HepG2 (cell line): ENCODE measurements around the gene LGI4. TPM values are rescaled to one million over a fixed set of nuclear protein-coding genes. Genes with fewer than 3 reads are reported as not detected.

Source experiments
- ATAC-seq: fragments of 200-7000 bp; cut with Tn5 transposase; 3 replicates; pipeline ENCODE4 v1.9.1; 2020; ENCODE audit warnings: mild to moderate bottlenecking, moderate library complexity
- BruUV-seq: library from RNA; stranded (reverse); fragments of 400-500 nt; replicated peaks from 2 replicates; lab custom pipeline; 2021; lab: Mats Ljungman, UMichigan
- CTCF ChIA-PET: fragments of 300-600 bp; formaldehyde crosslinking; extraction: SDS; loops from one replicate; lab custom pipeline; 2021; ENCODE audit warnings: low total read pairs, inconsistent platforms, low intra/inter-chr PET ratio; lab: Yijun Ruan, JAX
- POLR2A ChIA-PET: fragments of 350-600 bp; sonication (Branson Sonifier 250); formaldehyde crosslinking; loops from one replicate; lab custom pipeline; 2020; ENCODE audit warnings: antibody characterized with exemption, inconsistent platforms; lab: Yijun Ruan, JAX
- DNase-seq: peaks from one replicate; pipeline ENCODE4 v3.0.0-alpha.2; 2015; ENCODE audit warnings: low spot score
- FAIRE-seq: peaks from 3 replicates; lab custom pipeline; 2011; peaks lifted over from hg19 to GRCh38; lab: Jason Lieb, UNC
- H2AFZ ChIP-seq: one replicate; pipeline ENCODE4 v1.6.1; 2011; ENCODE audit warnings: low read length, inconsistent platforms
- H3K27ac ChIP-seq: fragments of 300-600 bp; 3 replicates; pipeline ENCODE4 v1.8.0; 2011; ENCODE audit warnings: mixed run types, mild to moderate bottlenecking, mixed read lengths, low read length, inconsistent platforms; ENCODE audit not compliant: insufficient read depth; ENCODE audit errors: extremely low read length
- H3K27me3 ChIP-seq, 2 experiments: fragments of 200-600 bp in 1 of 2; 2 replicates in 1 of 2; 3 replicates in 1 of 2; pipeline versions ENCODE4 v1.6.0 to v1.8.0; 2011; ENCODE audit warnings: low read length in 2 of 2, mild to moderate bottlenecking in 2 of 2, moderate library complexity in 2 of 2, inconsistent platforms in 1 of 2; ENCODE audit not compliant: insufficient read depth in 2 of 2, control insufficient read depth in 1 of 2
- H3K36me3 ChIP-seq, 2 experiments: fragments of 200-600 bp in 1 of 2; replicated peaks in 1 of 2; 2 replicates in 1 of 2; 3 replicates in 1 of 2; pipeline versions ENCODE4 v1.5.1 to v1.8.0; 2011; ENCODE audit warnings: low read length in 2 of 2, inconsistent platforms in 1 of 2; ENCODE audit not compliant: insufficient read depth in 2 of 2, control insufficient read depth in 1 of 2
- H3K4me1 ChIP-seq: 2 replicates; pipeline ENCODE4 v1.5.1; 2012; ENCODE audit warnings: low read length, inconsistent platforms; ENCODE audit not compliant: insufficient read depth
- H3K4me2 ChIP-seq: 2 replicates; pipeline ENCODE4 v1.6.0; 2011; ENCODE audit warnings: low read depth, low read length, inconsistent platforms
- H3K4me3 ChIP-seq, 3 experiments: fragments of 200-600 bp in 1 of 3; sonication (generic), shearing (Covaris generic) in 1 of 3; replicated peaks in 1 of 3; 2 replicates each; pipeline ENCODE4 v1.5.1; 2011 to 2016; ENCODE audit warnings: low read length in 3 of 3, inconsistent platforms in 2 of 3, low read depth in 2 of 3, mild to moderate bottlenecking in 2 of 3, control low read depth in 1 of 3, mixed read lengths in 1 of 3; ENCODE audit not compliant: insufficient read depth in 1 of 3
- H3K79me2 ChIP-seq: one replicate; pipeline ENCODE4 v1.6.1; 2011; ENCODE audit warnings: low read length, inconsistent platforms; ENCODE audit not compliant: insufficient read depth
- H3K9ac ChIP-seq: 2 replicates; pipeline ENCODE4 v1.6.0; 2011; ENCODE audit warnings: mild to moderate bottlenecking, low read depth, low read length, inconsistent platforms; ENCODE audit not compliant: insufficient read depth
- H3K9me3 ChIP-seq: 2 replicates; pipeline ENCODE4 v1.5.1; 2012; ENCODE audit warnings: mild to moderate bottlenecking, low read length
- H4K20me1 ChIP-seq: 2 replicates; pipeline ENCODE4 v1.6.0; 2011; ENCODE audit warnings: inconsistent platforms, mild to moderate bottlenecking, low read length, moderate library complexity; ENCODE audit not compliant: insufficient read depth
- ADNP ChIP-seq: sonication (generic); formaldehyde crosslinking; IDR thresholded peaks from 2 replicates; pipeline ENCODE4 v1.4.0; 2020; ENCODE audit warnings: missing genetic modification reagents
- CAMTA2 ChIP-seq: sonication (generic); formaldehyde crosslinking; IDR thresholded peaks from 2 replicates; pipeline ENCODE4 v1.4.0; 2020; ENCODE audit warnings: mild to moderate bottlenecking, missing genetic modification reagents, borderline replicate concordance
- ERF ChIP-seq: IDR thresholded peaks from 2 replicates; pipeline ENCODE4 v1.6.1; 2018; ENCODE audit warnings: missing biosample characterization, missing genetic modification reagents
- ETV5 ChIP-seq: IDR thresholded peaks from 2 replicates; pipeline ENCODE4 v1.6.1; 2018; ENCODE audit warnings: missing biosample characterization, missing genetic modification reagents, inconsistent platforms, borderline replicate concordance
- GATAD2A ChIP-seq: IDR thresholded peaks from 2 replicates; pipeline ENCODE4 v1.6.1; 2016
- ISL2 ChIP-seq: sonication (generic); formaldehyde crosslinking; IDR thresholded peaks from 2 replicates; pipeline ENCODE4 v1.5.0; 2020; ENCODE audit warnings: missing genetic modification reagents
- MIER2 ChIP-seq: IDR thresholded peaks from 2 replicates; pipeline ENCODE4 v1.6.1; 2016; ENCODE audit warnings: missing biosample characterization, missing genetic modification reagents
- NRL ChIP-seq: sonication (generic); formaldehyde crosslinking; IDR thresholded peaks from 2 replicates; pipeline ENCODE4 v1.5.0; 2020; ENCODE audit warnings: missing genetic modification reagents, mild to moderate bottlenecking, moderate library complexity, borderline replicate concordance
- RARA ChIP-seq: IDR thresholded peaks from 2 replicates; pipeline ENCODE4 v1.6.1; 2016; ENCODE audit warnings: missing genetic modification reagents, missing compliant biosample characterization
- RFX5 ChIP-seq: IDR thresholded peaks from 2 replicates; pipeline ENCODE4 v1.6.1; 2011; ENCODE audit warnings: low read depth, low read length, improper control_type of control experiment
- SAP130 ChIP-seq: IDR thresholded peaks from 2 replicates; pipeline ENCODE4 v1.6.1; 2016; ENCODE audit warnings: low read depth
- SRSF1 ChIP-seq: fragments of 200-400 bp; formaldehyde crosslinking; optimal IDR thresholded peaks from 2 replicates; pipeline ENCODE3; 2017; ENCODE audit warnings: mild to moderate bottlenecking, low read depth, low read length, moderate library complexity
- U2AF1 ChIP-seq: fragments of 200-400 bp; formaldehyde crosslinking; optimal IDR thresholded peaks from 2 replicates; pipeline ENCODE3; 2017; ENCODE audit warnings: mild to moderate bottlenecking, low read depth, low read length
- ZNF124 ChIP-seq: sonication (generic); formaldehyde crosslinking; IDR thresholded peaks from 2 replicates; pipeline ENCODE4 v1.4.0; 2020; ENCODE audit warnings: missing genetic modification reagents
- ZNF207 ChIP-seq: fragments of 450-650 bp; IDR thresholded peaks from 2 replicates; pipeline ENCODE4 v1.6.1; 2016; ENCODE audit warnings: antibody characterized with exemption, borderline replicate concordance
- ZNF441 ChIP-seq: sonication (generic); formaldehyde crosslinking; IDR thresholded peaks from 2 replicates; pipeline ENCODE4 v1.7.0; 2021; ENCODE audit warnings: missing genetic modification reagents, borderline replicate concordance
- ZNF468 ChIP-seq: sonication (generic); formaldehyde crosslinking; IDR thresholded peaks from 2 replicates; pipeline ENCODE4 v1.8.0; 2022; ENCODE audit warnings: mild to moderate bottlenecking, moderate library complexity, missing genetic modification reagents
- ZNF484 ChIP-seq: sonication (generic); formaldehyde crosslinking; IDR thresholded peaks from 2 replicates; pipeline ENCODE4 v1.5.1; 2020; ENCODE audit warnings: mild to moderate bottlenecking, low read depth, missing genetic modification reagents, borderline replicate concordance
- ZNF567 ChIP-seq: sonication (generic); formaldehyde crosslinking; IDR thresholded peaks from 2 replicates; pipeline ENCODE4 v1.8.1; 2023; ENCODE audit warnings: mild to moderate bottlenecking, missing genetic modification reagents, borderline replicate concordance
- ZNF572 ChIP-seq: sonication (generic); formaldehyde crosslinking; IDR thresholded peaks from 2 replicates; pipeline ENCODE4 v1.5.1; 2020; ENCODE audit warnings: mild to moderate bottlenecking, missing genetic modification reagents
- ZSCAN12 ChIP-seq: sonication (generic); formaldehyde crosslinking; IDR thresholded peaks from 2 replicates; pipeline ENCODE4 v1.9.0; 2021; ENCODE audit warnings: mild to moderate bottlenecking, missing genetic modification reagents
- WGBS: methylation state at CpG from one replicate; pipeline ENCODE4 v1.1.6; 2017; ENCODE audit warnings: low lambda C conversion rate; 5-methylcytosine and 5-hydroxymethylcytosine counted together
- in situ Hi-C: cut with HindIII; loops from 2 replicates; pipeline ENCODE4 v1.10.0; 2017; ENCODE audit warnings: low pct_unique_long_range_greater_than_20kb; ENCODE audit not compliant: extremely low pct_ligation_motif_present
- intact Hi-C: fragments of 100-400 bp; cut with micrococcal nuclease; formaldehyde crosslinking; loops from one replicate; pipeline ENCODE4 v1.10.0; 2022; ENCODE audit not compliant: unreplicated experiment
- polyA plus RNA-seq, 8 experiments: library from polyadenylated mRNA; depleted of rRNA in 3 of 8; stranded (reverse) in 7 of 8; unstranded in 1 of 8; fragments of >200 nt; fragmentation: Illumina TruSeq in 4 of 8; extraction: Trizol in 4 of 8; gene quantifications; 2 replicates each; pipeline versions ENCODE4 v1.2.1 to v1.2.3, GENCODE V29; 2011 to 2016; ENCODE audit warnings: low read depth in 4 of 8, missing spikeins in 1 of 8, mixed read lengths in 1 of 8; ENCODE audit not compliant: insufficient read depth in 1 of 8
- total RNA-seq, 5 experiments: library from RNA; depleted of rRNA; stranded (reverse); fragments of >200 nt; fragmentation: Illumina TruSeq; extraction: Trizol; gene quantifications; 2 replicates each; pipeline ENCODE4 v1.2.3, GENCODE V29; 2016; ENCODE audit warnings: low read depth in 1 of 5
- TF ChIP-seq, protein P1 (sequence below): sonication (generic); formaldehyde crosslinking; IDR thresholded peaks from 2 replicates; pipeline ENCODE4 v1.4.0; 2020; ENCODE audit warnings: mild to moderate bottlenecking, missing genetic modification reagents, borderline replicate concordance
- TF ChIP-seq, protein P2 (sequence below): sonication (generic); formaldehyde crosslinking; IDR thresholded peaks from 2 replicates; pipeline ENCODE4 v1.4.0; 2020; ENCODE audit warnings: missing genetic modification reagents

LGI4 gene
- total and polyA plus RNA-seq, 2 of the 13 experiments (the other 11 are each of a cell fraction or from before 2014, with no cell fraction given): 2.8 TPM; not detected in 1

DNA sequence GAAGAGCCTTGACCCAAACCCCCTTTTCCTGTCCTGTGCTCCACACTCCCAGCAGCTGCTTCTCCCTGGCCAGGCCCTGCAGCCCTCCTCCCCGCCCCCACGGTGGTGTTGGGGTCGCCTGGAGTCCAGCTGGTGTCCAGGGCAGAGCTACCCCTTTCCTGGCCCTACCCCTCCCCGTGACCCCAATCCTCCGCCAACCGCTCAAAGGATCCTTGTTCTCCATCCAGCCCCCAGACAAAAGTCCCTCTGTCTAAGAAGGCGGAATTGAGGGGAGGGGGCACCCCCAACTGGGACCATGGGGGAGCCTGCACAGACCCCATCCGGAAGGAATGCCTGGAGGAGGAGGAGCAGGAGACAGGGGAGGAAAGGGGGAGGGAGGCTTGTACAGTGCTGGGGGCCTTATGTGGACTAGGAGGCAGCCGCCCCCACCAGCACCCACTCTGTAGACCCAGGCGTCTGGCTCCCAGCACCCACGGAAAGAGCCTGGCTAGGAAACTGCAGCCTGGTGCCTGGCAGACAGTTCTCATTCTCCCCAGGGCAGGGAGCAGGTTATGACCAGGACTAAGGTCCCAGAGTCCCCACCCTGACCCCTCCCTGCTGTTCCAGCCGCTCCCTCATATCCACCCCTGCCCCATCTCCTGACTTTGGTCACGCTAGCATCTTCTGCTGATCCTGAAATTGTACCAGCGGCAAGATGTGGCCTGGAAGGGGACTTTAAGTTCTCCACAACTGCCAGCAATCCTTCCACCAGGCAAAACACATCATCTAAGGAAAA lies 19.5 kb downstream of the LGI4 start, which contains the start of gene FXYD3:
Gene FXYD3 (plus strand): TSS at position 647 of the 775 bp plus-strand sequence. CDS start 3,554 bp downstream, outside the sequence.
- in situ Hi-C loops: no loop called here
- FAIRE-seq (no peak), ATAC-seq (peak; percentile 29), DNase-seq (no peak)
- no peaks in the 10 kb centered on the region for H4K20me1 ChIP-seq
- 0 out of 5 replicates have a peak, but pooled peaks cover 0 to 6% of the 10 kb centered on the region in 2 experiments for H3K27me3 ChIP-seq
- BruUV-seq: no TSS peak
- no peaks in the 10 kb centered on the region for H3K79me2 ChIP-seq
- H3K9ac ChIP-seq: 0 out of 2 replicates have a peak within 1 kb of the TSS, but pooled peaks have one; percentile 3
- CTCF ChIA-PET: interaction anchor here (1.9 kb wide), 1 partner anchor 20 kb away, joined by 11 read pairs; the partner anchor contains the start of gene LGI4
- H3K4me2 ChIP-seq: peak within 1 kb of the TSS; percentile 72
- no peak within 1 kb of the TSS for H2AFZ ChIP-seq
- WGBS: 38% methylated on average over 11 of the region's 14 CpGs
- H3K9me3 ChIP-seq: no peaks in the 10 kb centered on the region
- POLR2A ChIA-PET: no interaction called here
- peaks cover 94% of the 10 kb centered on the region for H3K4me1 ChIP-seq
- H3K27ac ChIP-seq: no peak within 1 kb of the TSS
- intact Hi-C loops: no loop called here
- peak within 1 kb of the TSS; percentile 26 to 64 (median 26); a peak in 5 of 6 replicates for H3K4me3 ChIP-seq
- no peaks in the 10 kb centered on the region for H3K36me3 ChIP-seq
- TF ChIP-seq ZNF124 (CRISPR knock-in tag) (no peak), RFX5 (no peak), ISL2 (no peak), SAP130 (CRISPR knock-in tag) (0 out of 2 replicates have a peak, but pooled peaks have one; percentile 1), ERF (CRISPR knock-in tag) (no peak), ZNF567 (CRISPR knock-in tag) (no peak), ZSCAN12 (no peak), ZNF484 (CRISPR knock-in tag) (no peak), RARA (peak; percentile 24; the same call in 1 of the 2 replicates), ADNP (CRISPR knock-in tag) (no peak), CAMTA2 (no peak), ZNF207 (no peak), SRSF1 (peak; percentile 14), GATAD2A (CRISPR knock-in tag) (no peak), ZNF441 (CRISPR knock-in tag) (no peak), MIER2 (no peak), NRL (no peak), ZNF468 (CRISPR knock-in tag) (no peak), ETV5 (CRISPR knock-in tag) (peak; percentile 20; the same call in 1 of the 2 replicates), ZNF572 (CRISPR knock-in tag) (no peak), U2AF1 (no peak)
- TF ChIP-seq, protein P1, sequence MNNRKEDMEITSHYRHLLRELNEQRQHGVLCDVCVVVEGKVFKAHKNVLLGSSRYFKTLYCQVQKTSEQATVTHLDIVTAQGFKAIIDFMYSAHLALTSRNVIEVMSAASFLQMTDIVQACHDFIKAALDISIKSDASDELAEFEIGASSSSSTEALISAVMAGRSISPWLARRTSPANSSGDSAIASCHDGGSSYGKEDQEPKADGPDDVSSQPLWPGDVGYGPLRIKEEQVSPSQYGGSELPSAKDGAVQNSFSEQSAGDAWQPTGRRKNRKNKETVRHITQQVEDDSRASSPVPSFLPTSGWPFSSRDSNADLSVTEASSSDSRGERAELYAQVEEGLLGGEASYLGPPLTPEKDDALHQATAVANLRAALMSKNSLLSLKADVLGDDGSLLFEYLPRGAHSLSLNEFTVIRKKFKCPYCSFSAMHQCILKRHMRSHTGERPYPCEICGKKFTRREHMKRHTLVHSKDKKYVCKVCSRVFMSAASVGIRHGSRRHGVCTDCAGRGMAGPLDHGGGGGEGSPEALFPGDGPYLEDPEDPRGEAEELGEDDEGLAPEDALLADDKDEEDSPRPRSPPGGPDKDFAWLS (CRISPR knock-in tag): no peak
- TF ChIP-seq, protein P2, sequence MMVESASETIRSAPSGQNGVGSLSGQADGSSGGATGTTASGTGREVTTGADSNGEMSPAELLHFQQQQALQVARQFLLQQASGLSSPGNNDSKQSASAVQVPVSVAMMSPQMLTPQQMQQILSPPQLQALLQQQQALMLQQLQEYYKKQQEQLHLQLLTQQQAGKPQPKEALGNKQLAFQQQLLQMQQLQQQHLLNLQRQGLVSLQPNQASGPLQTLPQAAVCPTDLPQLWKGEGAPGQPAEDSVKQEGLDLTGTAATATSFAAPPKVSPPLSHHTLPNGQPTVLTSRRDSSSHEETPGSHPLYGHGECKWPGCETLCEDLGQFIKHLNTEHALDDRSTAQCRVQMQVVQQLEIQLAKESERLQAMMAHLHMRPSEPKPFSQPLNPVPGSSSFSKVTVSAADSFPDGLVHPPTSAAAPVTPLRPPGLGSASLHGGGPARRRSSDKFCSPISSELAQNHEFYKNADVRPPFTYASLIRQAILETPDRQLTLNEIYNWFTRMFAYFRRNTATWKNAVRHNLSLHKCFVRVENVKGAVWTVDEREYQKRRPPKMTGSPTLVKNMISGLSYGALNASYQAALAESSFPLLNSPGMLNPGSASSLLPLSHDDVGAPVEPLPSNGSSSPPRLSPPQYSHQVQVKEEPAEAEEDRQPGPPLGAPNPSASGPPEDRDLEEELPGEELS (CRISPR knock-in tag): no peak
